PFSK-1 (cell line): ENCODE results near the gene STH.

Source experiments
- FOXP2 ChIP-seq: optimal IDR thresholded peaks from 2 replicates; pipeline ENCODE3; 2011; ENCODE audit warnings: borderline replicate concordance, control low read depth, inconsistent platforms; ENCODE audit not compliant: insufficient read depth; ENCODE audit errors: extremely low read length, extremely low read depth
- POLR2AphosphoS5 ChIP-seq: IDR thresholded peaks from 2 replicates; pipeline ENCODE4 v1.6.1; 2012; ENCODE audit warnings: low read depth, mild to moderate bottlenecking, control low read depth, low read length, moderate library complexity
- SIN3A ChIP-seq: IDR thresholded peaks from 2 replicates; pipeline ENCODE4 v1.6.1; 2012; ENCODE audit warnings: mild to moderate bottlenecking, low read length, moderate library complexity, borderline replicate concordance; ENCODE audit not compliant: insufficient read depth
- TAF1 ChIP-seq: IDR thresholded peaks from 2 replicates; pipeline ENCODE4 v1.6.1; 2012; ENCODE audit warnings: low read length, control low read depth, borderline replicate concordance; ENCODE audit not compliant: insufficient read depth
- TF ChIP-seq, protein P1 (sequence below), 2 experiments: IDR thresholded peaks; 2 replicates each; pipeline versions ENCODE4 v1.6.1 to v1.8.0; 2011 to 2012; ENCODE audit warnings: low read depth in 2 of 2, low read length in 2 of 2, control low read depth in 1 of 2, inconsistent platforms in 1 of 2, mild to moderate bottlenecking in 1 of 2, moderate library complexity in 1 of 2; ENCODE audit not compliant: insufficient read depth in 1 of 2

Gene STH

DNA sequence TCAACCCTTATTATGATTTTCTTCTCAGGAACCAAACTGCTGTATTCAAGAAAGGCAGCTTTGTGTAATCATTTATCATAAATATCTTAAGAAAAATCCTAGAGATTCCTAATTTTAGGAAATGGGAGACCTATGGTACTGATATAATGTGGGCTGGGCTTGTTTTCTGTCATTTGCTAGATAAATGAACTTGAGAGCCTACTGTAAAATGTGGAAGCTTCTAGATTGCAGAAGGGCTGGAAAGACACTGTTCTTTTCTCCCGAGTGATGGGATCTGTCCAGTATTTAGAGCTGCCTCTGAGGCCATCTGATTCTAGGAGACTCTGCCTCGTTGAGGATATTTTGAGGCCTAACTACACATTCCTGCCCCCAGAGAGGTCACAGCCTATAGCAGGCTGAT lies 19.9 kb upstream of the STH start:
- TF ChIP-seq SIN3A (no peak), POLR2AphosphoS5 (no peak), FOXP2 (no peak), TAF1 (no peak)
- TF ChIP-seq, protein P1, sequence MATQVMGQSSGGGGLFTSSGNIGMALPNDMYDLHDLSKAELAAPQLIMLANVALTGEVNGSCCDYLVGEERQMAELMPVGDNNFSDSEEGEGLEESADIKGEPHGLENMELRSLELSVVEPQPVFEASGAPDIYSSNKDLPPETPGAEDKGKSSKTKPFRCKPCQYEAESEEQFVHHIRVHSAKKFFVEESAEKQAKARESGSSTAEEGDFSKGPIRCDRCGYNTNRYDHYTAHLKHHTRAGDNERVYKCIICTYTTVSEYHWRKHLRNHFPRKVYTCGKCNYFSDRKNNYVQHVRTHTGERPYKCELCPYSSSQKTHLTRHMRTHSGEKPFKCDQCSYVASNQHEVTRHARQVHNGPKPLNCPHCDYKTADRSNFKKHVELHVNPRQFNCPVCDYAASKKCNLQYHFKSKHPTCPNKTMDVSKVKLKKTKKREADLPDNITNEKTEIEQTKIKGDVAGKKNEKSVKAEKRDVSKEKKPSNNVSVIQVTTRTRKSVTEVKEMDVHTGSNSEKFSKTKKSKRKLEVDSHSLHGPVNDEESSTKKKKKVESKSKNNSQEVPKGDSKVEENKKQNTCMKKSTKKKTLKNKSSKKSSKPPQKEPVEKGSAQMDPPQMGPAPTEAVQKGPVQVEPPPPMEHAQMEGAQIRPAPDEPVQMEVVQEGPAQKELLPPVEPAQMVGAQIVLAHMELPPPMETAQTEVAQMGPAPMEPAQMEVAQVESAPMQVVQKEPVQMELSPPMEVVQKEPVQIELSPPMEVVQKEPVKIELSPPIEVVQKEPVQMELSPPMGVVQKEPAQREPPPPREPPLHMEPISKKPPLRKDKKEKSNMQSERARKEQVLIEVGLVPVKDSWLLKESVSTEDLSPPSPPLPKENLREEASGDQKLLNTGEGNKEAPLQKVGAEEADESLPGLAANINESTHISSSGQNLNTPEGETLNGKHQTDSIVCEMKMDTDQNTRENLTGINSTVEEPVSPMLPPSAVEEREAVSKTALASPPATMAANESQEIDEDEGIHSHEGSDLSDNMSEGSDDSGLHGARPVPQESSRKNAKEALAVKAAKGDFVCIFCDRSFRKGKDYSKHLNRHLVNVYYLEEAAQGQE (IDR thresholded peaks at IDR 0.05; ENCODE audit: insufficient read depth in 1 of 2, low read depth in 2 of 2, low read length in 2 of 2) = no peak

DNA sequence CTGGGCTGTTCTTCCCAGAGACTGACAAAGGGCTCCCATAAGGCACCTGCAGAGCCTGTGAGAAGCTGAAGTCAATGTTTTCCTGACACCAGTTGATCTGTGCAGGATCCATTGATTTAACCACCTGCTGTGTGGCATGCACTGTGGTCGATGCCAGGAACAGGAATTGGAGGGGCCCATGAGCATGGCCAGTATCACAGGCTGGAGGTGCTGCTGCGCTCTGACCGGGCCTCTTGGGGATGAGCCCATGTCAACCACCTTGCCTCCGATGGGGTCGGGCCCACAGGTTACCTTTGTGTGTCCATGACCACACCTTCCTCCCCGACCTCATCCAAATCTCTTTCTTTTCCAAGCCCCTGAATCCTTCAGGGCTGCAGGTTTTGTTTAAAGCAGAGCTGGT lies 18.2 kb upstream of the STH start:
- TF ChIP-seq POLR2AphosphoS5 (no peak), FOXP2 (no peak), TAF1 (no peak), SIN3A (no peak)
- TF ChIP-seq, protein P1 (IDR thresholded peaks at IDR 0.05; ENCODE audit: insufficient read depth in 1 of 2, low read depth in 2 of 2, low read length in 2 of 2) = no peak

DNA sequence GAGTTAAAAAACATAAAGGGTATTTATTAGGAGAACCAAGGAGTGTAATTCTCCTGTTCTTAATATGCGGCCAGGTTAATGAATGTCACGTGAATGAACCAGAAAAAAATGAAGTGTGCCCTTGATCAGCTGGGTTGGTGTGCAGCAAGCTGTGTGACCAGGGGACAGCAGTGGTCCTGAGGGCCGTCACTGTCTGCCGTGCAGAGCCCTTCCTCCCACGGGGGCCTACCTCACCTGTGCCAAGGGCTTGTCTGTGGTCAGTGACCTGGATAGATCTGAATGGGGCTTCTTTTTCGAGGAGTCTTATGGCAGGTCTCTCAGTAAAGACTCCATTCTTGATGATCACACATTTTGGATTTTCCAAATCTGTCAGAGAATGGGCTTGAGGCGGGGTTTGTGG lies 17.7 kb upstream of the STH start:
- TF ChIP-seq FOXP2 (no peak), TAF1 (no peak), POLR2AphosphoS5 (no peak), SIN3A (no peak)
- TF ChIP-seq, protein P1 (IDR thresholded peaks at IDR 0.05; ENCODE audit: insufficient read depth in 1 of 2, low read depth in 2 of 2, low read length in 2 of 2) = no peak

DNA sequence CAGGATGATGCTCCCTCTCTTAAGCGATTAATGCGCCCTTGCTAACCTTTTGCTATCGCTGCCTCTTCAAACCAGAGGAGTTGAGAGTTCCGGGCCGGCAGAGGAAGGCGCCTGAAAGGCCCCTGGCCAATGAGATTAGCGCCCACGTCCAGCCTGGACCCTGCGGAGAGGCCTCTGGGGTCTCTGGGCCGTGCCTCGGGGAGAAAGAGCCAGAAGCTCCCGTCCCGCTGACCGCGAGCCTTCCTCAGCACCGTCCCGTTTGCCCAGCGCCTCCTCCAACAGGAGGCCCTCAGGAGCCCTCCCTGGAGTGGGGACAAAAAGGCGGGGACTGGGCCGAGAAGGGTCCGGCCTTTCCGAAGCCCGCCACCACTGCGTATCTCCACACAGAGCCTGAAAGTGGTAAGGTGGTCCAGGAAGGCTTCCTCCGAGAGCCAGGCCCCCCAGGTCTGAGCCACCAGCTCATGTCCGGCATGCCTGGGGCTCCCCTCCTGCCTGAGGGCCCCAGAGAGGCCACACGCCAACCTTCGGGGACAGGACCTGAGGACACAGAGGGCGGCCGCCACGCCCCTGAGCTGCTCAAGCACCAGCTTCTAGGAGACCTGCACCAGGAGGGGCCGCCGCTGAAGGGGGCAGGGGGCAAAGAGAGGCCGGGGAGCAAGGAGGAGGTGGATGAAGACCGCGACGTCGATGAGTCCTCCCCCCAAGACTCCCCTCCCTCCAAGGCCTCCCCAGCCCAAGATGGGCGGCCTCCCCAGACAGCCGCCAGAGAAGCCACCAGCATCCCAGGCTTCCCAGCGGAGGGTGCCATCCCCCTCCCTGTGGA lies 16.0 kb upstream of the STH start:
- no peak for TF ChIP-seq POLR2AphosphoS5
- no peak for TF ChIP-seq TAF1
- no peak for TF ChIP-seq SIN3A
- TF ChIP-seq, protein P1 (IDR thresholded peaks at IDR 0.05; ENCODE audit: insufficient read depth in 1 of 2, low read depth in 2 of 2, low read length in 2 of 2) = no peak
- no peak for TF ChIP-seq FOXP2
